ENCODE measurements around the gene DENND4B.

The DENND4B gene

DNA sequence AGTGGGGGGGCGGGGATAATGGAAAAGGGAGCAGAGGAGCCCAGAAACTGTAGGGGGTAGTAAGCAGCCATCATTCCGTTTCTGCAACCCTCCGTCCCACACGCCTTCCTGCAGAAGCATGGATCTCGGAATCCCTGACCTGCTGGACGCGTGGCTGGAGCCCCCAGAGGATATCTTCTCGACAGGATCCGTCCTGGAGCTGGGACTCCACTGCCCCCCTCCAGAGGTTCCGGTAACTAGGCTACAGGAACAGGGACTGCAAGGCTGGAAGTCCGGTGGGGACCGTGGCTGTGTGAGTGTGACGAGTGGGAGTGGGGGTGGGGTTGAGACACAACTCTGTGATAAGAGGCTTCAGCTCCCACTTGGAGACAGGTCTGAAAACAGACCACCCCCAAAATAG, 21.9 kb upstream of the DENND4B start:
- DNase-seq (ENCODE audit: low read depth in 2 of 2) = no peak

DNA sequence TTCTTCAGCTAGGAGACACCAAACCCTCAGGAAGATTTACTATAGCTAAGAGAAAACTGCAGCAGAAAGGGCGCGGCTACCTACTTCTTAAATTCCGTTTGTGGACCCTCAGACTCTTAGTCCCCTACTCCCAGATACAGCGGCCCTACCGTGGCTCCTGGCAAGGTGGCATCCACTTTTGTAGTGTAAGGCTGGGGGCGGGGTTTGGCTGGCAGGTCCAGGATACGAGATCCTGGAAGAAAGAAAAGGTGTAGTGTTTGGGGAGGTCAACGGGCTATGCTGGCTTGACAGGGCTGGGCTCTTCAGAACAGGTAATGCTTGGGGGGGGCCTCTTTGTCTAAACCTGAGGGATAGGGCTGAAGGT, 21.5 kb upstream of the DENND4B start:
- DNase-seq (ENCODE audit: low read depth in 2 of 2) = no peak

GRCh38 chr1:153967107-153967999, 20.8 kb upstream of the DENND4B start, which contains the start of gene CREB3L4:
TSS of gene CREB3L4 (plus strand) at chr1:153967902. CDS start at chr1:153968526, 624 bp downstream.
- peak; percentile 63 to 65 for DNase-seq (ENCODE audit: low read depth in 2 of 2)

- no peak for DNase-seq (ENCODE audit: low read depth in 2 of 2)
Measured at GRCh38 chr1:153963850-153964331, 17.4 kb upstream of the DENND4B start.

- DNase-seq (ENCODE audit: low read depth in 2 of 2) = peak; percentile 87 to 88
Measured at GRCh38 chr1:153963030-153963849, 16.7 kb upstream of the DENND4B start, which contains the start of gene SLC39A1. TSS of gene SLC39A1 (minus strand) at chr1:153963537. CDS start at chr1:153962715, 822 bp downstream.

DNA sequence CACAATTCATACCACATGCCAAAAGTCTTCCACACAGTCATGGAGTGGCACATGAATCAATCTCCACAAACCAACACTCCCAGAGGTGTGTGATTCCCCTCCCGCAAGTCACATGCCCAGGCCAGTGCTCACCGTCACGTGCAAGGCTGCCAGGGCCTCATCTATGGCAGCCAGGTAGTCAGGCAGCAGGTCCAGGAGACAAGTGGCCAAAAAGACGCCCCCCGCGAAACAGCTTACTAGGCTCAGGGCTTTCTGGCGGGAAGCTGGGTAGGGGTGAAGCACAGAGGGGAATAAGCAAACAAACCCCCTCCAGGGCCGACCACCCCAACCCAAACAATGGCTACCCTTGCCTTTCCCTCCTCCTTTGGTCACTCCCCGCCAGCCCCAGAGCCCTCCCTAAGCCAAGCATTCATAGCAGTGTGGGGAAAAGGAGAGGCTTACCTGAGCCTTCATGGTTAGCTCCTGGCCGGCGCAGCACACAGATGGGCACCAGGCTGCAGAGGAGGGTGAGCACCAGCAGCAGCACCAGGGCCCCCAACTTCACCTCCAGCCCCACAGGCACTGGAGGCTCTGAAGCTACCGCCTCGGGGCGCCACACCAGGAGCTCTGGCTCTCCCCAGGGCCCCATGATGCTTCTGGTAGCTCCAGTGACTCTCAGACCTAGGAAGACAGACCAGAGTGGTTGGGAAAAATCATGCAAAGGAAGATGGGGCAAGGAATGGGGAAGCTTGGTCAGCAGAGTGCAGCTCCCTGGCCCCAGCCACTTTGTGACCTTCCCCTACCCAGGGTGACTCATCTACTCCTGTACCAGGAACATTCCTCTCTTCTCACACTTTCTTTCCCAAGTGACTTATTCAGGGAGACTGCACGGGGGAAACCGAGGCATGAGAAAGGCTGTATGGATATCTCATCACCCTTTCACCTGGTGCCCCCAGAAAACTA, 15.8 kb upstream of the DENND4B start:
- no peak for DNase-seq (ENCODE audit: low read depth in 2 of 2)

DNA sequence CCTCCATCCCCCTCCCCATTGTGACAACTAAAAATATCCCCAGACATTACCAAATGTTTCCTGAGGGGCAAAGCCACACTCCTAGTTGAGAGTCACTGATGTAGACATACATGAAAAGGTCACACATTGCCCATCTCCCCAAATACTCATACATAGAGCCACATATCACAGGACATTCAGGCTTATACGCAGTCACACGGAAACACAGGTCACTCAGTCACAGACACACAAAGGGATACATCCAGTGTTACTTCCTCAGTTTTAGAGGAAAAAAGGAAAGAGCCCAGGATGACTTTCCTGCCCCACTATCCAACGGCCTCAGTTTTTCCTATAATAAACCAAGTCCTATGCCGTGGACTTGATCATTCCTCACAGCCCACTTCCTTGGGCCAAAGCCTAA, 14.9 kb upstream of the DENND4B start:
- no peak for DNase-seq (ENCODE audit: low read depth in 2 of 2)

- DNase-seq (ENCODE audit: low read depth in 2 of 2) = no peak
Measured at GRCh38 chr1:153960206-153960605, 13.7 kb upstream of the DENND4B start.

DNA sequence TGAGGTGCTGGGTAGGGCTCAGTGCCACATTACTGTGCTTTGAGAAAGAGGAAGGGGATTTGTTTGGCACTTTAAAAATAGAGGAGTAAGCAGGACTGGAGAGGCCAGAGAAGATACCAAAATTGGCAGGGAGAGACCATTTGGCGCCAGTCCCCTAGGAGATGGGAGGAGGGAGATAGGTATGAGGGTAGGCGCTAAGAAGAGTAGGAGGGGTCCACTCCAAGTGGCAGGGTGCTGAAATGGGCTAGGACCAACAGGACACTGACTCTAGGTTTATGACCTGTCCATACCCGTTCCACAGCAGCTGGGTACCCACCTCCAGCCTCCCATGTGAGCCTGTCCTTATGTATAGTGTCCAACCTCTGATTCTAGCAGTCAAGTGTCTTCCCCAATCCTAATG, 12.9 kb upstream of the DENND4B start:
- no peak for DNase-seq (ENCODE audit: low read depth in 2 of 2)

DNA sequence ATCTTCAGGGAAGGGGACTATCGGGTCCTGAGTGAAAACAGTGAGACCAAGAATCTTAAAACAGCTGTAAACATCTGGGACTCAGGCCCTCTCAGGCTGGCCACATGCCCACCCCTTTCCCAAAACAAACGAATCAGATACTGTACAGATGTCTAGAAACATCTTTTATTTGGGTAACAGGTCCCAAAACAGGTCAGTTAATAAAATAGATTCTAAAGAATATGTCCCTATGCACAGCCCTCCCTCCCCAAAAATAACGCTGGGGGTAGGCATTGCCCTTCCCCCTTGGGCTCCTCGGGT, 12.4 kb upstream of the DENND4B start:
- no peak for DNase-seq (ENCODE audit: low read depth in 2 of 2)

DNA sequence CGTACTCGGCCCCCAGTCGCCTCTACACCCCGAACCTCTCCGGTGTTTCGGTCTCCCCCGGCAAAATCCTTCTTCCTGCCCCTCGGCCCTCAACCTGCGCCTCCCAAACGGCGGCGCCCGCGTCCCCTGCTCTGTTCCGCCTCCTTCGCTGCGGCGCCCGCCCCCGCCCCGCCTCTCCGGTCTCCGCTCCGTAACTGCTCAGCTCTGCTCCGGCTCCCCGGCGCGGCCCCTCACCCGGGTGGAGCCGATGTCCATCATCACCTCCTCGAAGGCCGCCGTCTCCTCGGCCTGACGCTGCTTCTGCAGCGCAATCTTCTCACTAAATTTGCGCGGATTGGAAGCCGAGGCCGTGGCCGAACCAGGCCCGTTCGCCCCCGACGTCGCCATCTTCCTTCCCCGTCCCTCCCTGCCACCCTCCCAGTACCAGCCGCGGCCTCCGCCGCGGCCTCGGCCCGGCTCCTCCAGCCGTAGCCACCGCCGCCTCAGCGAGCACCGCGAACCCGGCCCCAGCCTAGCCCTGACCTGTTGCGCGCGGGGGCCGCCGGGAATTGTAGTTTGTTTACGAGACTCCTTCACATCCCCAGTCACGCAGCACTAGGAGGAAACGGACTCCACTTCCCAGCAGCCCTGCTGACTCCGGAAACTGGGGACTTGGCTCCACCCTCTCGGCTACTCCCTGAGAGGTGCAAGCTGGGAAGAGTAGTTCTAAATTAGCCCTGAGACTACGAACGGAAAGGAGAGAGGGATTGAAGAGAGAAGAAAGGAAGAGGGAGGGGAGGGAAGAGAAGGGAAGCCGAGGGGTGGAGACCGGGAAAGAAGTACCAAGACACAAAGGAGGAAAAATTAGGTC, 11.8 kb upstream of the DENND4B start, which contains the start of gene CRTC2:
Gene CRTC2, minus strand, starts transcription at position 502 of the 850 bp plus-strand sequence. Its CDS starts 115 bp downstream, at position 387.
- peak; percentile 92 to 96 for DNase-seq (ENCODE audit: low read depth in 2 of 2)

DNA sequence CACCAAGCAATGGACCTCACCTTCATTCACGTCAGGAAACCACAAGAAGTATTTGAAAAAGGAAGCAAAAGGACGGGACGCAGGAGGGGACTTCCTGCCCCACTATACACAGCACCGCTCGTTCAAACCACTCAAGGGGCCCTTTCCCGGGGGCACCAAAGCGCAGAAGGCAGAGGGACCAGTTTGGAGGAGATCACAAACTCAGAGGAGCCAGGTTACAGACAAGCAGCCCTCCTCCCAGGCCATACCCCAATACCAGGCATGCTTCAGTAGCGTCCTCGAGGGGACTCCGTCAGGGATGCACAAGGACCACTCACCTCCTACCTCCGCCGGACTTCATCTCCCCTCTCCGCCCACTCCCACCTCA, 11.2 kb upstream of the DENND4B start:
- DNase-seq (ENCODE audit: low read depth in 2 of 2) = no peak

DNA sequence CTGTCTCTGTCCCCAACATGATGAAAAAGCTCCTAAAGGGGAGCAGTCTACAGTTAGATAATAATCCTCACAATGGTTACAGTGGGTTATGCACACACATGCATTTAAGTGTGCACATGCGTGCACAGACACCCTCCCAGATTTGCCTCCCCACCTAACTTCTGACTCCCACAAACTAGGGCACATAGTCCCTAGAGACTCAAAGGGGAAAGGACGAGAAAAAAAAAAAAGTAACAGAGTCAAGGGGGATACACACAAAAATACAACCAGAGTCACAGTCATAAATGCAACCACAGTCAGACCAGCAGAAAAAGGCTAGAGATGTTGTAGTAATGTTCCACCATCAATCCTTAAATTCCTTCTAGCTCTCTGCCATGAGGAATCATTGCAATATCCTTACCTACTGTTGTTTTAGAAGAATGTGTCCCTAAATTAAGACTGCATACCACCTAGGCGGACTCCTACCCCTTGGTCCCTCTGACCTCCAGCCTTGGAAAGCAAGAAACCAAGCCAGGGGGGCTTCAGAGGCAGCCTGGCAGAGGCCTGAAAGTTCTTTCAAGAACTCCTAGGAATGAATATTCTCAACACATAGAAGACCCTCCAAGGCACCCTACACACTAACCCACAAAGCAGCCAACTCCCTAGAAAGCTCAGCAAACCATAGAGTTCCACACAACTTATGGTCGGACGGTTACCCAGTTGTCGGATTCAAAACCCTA, 10.6 kb upstream of the DENND4B start:
- no peak for DNase-seq (ENCODE audit: low read depth in 2 of 2)

DNA sequence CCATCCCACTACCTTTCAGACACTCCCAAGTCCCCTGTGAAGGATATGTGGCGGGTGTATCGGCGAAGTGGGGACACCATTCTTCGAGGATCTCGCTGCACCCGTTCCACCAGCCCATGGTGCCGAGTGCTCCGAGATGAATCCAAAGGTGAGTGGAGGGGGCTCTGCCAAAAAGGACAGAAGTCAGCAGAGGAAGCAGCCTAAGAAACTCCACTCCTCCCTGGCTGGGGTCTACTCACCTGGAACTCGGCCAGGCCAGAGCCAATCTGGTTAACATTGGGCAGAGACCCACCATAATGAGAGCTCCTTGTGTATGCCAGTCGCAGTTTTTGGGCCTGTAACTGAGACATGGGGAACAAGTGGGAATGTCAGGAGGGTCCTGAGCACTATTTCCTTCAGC, 8.3 kb upstream of the DENND4B start:
- DNase-seq (ENCODE audit: low read depth in 2 of 2) = no peak

DNA sequence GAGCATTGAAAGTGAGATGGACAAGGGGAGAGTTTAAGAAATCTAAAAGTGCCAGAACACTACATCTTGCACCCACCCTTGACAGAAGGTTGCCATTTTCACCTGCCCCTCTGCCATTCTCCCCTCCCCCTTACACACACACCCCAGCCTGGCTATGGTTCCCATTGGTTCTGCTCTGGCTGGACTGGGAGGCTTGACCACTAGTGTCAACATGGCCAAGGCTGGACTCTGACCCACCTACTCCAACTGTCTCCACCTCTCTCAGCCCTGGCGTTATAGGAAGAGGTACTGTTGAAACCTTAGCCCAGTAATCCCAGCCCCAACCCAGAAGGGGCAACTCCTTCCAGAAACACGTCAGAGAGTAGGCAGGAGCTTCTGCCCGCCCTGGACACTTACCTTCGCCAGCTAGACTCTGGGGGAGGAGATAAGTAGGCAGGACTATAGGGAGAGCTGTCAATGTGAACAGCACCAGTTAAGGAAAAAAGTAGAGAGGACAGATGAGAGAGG, 7.4 kb upstream of the DENND4B start:
- DNase-seq (ENCODE audit: low read depth in 2 of 2) = no peak

- DNase-seq (ENCODE audit: low read depth in 2 of 2) = no peak
Measured at GRCh38 chr1:153951801-153952200, 5.3 kb upstream of the DENND4B start.

GRCh38 chr1:153951183-153951582, 4.7 kb upstream of the DENND4B start:
- no peak for DNase-seq (ENCODE audit: low read depth in 2 of 2)

GRCh38 chr1:153945795-153946621, 510 bp downstream of the DENND4B start:
- DNase-seq (ENCODE audit: low read depth in 2 of 2) = peak; percentile 46 to 52

Data from activated CD8-positive, alpha-beta memory T cell treated with anti-CD3 and anti-CD28 coated beads for 4 hours (primary cell).